ENCODE results near the gene GRK3. TPM values are rescaled to one million over a fixed set of nuclear protein-coding genes. Genes with fewer than 3 reads are reported as not detected.

GRK3 gene
- total RNA-seq, 3 donors from 2014 or later (not counting 1 experiment from before 2014, with no cell fraction given), result 2.2 to 7.2 (median 3.8) TPM

GRCh38 chr22:25760294-25760693 lies 195.8 kb downstream of the GRK3 start:
- H3K27ac Mint-ChIP-seq, result no peak overlapping the region
- H3K4me3 Mint-ChIP-seq, result no peak overlapping the region
- ATAC-seq (no peak), DNase-seq (no peak)
- 83% methylated on average over 1 of the region's 2 CpGs for WGBS (ENCODE audit: insufficient coverage)
- Histone ChIP-seq H3K27me3 (ENCODE audit: control insufficient read depth, insufficient read depth, low read length) (no peaks in the 10 kb centered on the region), H3K36me3 (ENCODE audit: control insufficient read depth, insufficient read depth, low read length) (no peaks in the 10 kb centered on the region), H3K4me1 (ENCODE audit: control insufficient read depth, insufficient read depth, low read length) (no peaks in the 10 kb centered on the region), H3K4me3 (ENCODE audit: low read length) (no peak overlapping the region), H3K27ac (ENCODE audit: low read length) (no peak overlapping the region), H3K9me3 (ENCODE audit: control insufficient read depth, insufficient read depth, low read length) (no peaks in the 10 kb centered on the region)
- TF ChIP-seq CTCF (IDR thresholded peaks at IDR 0.05), result no peak
- no peaks in the 10 kb centered on the region for H3K9me3 Mint-ChIP-seq
- H3K27me3 Mint-ChIP-seq (ENCODE audit: low read depth in 2 of 2), result peaks cover 0 to 5% of the 10 kb centered on the region in 2 donors
- H3K4me1 Mint-ChIP-seq, result no peaks in the 10 kb centered on the region
- intact Hi-C loops (cut with micrococcal nuclease), result no loop called here
- no peaks in the 10 kb centered on the region for H3K36me3 Mint-ChIP-seq

DNA sequence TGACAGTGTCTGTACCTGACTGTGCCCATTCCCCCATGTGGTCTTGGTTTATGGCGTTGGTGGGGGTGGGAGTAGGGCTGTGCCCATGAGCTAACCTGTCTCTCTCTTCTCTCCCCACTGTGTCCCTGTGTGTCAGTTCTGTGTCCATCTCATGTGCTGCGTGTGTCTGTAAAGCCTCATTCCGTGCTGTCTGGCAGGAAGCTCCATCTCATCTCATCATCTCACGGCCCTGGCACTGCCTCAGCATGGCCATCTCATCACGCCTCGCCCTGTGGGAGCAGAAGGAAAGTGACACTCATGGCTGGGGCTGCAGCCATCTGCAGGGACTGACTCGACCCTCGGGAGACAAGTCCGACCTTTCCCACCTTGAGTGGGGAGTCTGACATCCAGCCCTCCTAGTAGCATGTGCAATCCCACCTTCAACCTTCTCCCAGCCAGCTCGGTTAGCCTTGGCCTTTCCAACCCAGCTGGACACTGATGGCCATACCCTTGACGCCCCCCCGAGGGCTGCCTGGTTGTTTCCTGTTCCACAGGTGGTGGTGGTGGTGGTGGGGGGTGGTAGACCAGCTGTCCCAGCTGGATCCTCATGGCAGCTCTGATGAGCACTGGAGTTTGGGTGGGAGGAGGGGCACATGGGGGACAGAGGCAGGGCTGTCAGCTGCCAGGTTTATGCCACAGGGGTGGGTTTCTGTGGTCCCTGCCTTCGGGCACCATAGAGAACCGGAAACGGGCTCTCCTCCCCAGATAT lies 196.5 kb downstream of the GRK3 start:
- H3K36me3 Mint-ChIP-seq, result no peaks in the 10 kb centered on the region
- H3K9me3 Mint-ChIP-seq, result no peaks in the 10 kb centered on the region
- 81% methylated on average over 15 of the region's 15 CpGs for WGBS (ENCODE audit: insufficient coverage)
- no peaks in the 10 kb centered on the region for H3K4me1 Mint-ChIP-seq
- ATAC-seq (no peak), DNase-seq (no peak)
- Histone ChIP-seq H3K9me3 (ENCODE audit: control insufficient read depth, insufficient read depth, low read length) (peaks cover 5% of the 10 kb centered on the region), H3K27ac (ENCODE audit: low read length) (no peak overlapping the region), H3K4me1 (ENCODE audit: control insufficient read depth, insufficient read depth, low read length) (no peaks in the 10 kb centered on the region), H3K4me3 (ENCODE audit: low read length) (no peak overlapping the region), H3K36me3 (ENCODE audit: control insufficient read depth, insufficient read depth, low read length) (no peaks in the 10 kb centered on the region), H3K27me3 (ENCODE audit: control insufficient read depth, insufficient read depth, low read length) (no peaks in the 10 kb centered on the region)
- TF ChIP-seq CTCF (IDR thresholded peaks at IDR 0.05), result no peak
- no peak overlapping the region for H3K4me3 Mint-ChIP-seq
- intact Hi-C loops (cut with micrococcal nuclease), result no loop called here
- H3K27me3 Mint-ChIP-seq (ENCODE audit: low read depth in 2 of 2), result peaks cover 0 to 5% of the 10 kb centered on the region in 2 donors
- no peak overlapping the region for H3K27ac Mint-ChIP-seq

- no peak overlapping the region for H3K27ac Mint-ChIP-seq
- H3K27ac ChIP-seq (ENCODE audit: low read length), result no peak overlapping the region
Observed at GRCh38 chr22:25762147-25762546, 197.7 kb downstream of the GRK3 start.

More at GRCh38 chr22:25762147-25762546, 197.7 kb downstream of the GRK3 start:
- Mint-ChIP-seq H3K4me1 (no peaks in the 10 kb centered on the region), H3K36me3 (no peaks in the 10 kb centered on the region), H3K9me3 (peaks cover 3 to 6% of the 10 kb centered on the region in 2 donors), H3K4me3 (no peak overlapping the region), H3K27me3 (ENCODE audit: low read depth in 2 of 2) (peaks cover 0 to 5% of the 10 kb centered on the region in 2 donors)
- intact Hi-C loops (cut with micrococcal nuclease), result no loop called here
- DNase-seq, result no peak
- 90% methylated on average over 5 of the region's 5 CpGs for WGBS (ENCODE audit: insufficient coverage)
- no peaks in the 10 kb centered on the region for H3K36me3 ChIP-seq (ENCODE audit: control insufficient read depth, insufficient read depth, low read length)
- H3K9me3 ChIP-seq (ENCODE audit: control insufficient read depth, insufficient read depth, low read length), result peaks cover 14% of the 10 kb centered on the region
- H3K4me3 ChIP-seq (ENCODE audit: low read length), result no peak overlapping the region
- ATAC-seq, result no peak
- no peak for TF ChIP-seq CTCF (IDR thresholded peaks at IDR 0.05)
- H3K27me3 ChIP-seq (ENCODE audit: control insufficient read depth, insufficient read depth, low read length), result no peaks in the 10 kb centered on the region
- no peaks in the 10 kb centered on the region for H3K4me1 ChIP-seq (ENCODE audit: control insufficient read depth, insufficient read depth, low read length)
